ENCODE results near the gene TBC1D22A. TPM values are rescaled to one million over a fixed set of nuclear protein-coding genes. Genes with fewer than 3 reads are reported as not detected.

Gene TBC1D22A
- total RNA-seq, 1 experiment from 2014 or later: 20.9 TPM

DNA sequence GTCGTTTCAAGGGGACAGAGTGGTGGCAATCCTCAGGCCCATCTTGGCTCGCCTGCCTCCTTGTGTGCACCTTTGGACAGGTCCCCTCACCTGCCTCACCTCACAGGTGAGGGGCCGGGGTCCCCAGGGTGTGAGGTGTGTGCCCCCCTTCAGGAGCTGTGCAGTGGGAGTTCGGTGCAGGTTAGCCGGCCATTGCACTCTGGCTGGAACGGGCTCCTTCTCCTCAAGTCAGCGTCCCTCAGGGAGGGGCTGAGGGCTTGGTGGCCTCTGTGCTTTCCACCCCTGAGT, 269.1 kb downstream of the TBC1D22A start (continued):
- TF ChIP-seq CBX3 (IDR thresholded peaks at IDR 0.05; ENCODE audit: low read depth) (no peak), TCF7L2 (IDR thresholded peaks at IDR 0.05; ENCODE audit: borderline replicate concordance, extremely low read depth, insufficient read depth, insufficient read length) (no peak), CEBPB (IDR thresholded peaks at IDR 0.05; ENCODE audit: low read depth) (no peak), ZNF274 (IDR thresholded peaks at IDR 0.05; ENCODE audit: low read depth, low read length) (no peak)
- TF ChIP-seq, protein P1, sequence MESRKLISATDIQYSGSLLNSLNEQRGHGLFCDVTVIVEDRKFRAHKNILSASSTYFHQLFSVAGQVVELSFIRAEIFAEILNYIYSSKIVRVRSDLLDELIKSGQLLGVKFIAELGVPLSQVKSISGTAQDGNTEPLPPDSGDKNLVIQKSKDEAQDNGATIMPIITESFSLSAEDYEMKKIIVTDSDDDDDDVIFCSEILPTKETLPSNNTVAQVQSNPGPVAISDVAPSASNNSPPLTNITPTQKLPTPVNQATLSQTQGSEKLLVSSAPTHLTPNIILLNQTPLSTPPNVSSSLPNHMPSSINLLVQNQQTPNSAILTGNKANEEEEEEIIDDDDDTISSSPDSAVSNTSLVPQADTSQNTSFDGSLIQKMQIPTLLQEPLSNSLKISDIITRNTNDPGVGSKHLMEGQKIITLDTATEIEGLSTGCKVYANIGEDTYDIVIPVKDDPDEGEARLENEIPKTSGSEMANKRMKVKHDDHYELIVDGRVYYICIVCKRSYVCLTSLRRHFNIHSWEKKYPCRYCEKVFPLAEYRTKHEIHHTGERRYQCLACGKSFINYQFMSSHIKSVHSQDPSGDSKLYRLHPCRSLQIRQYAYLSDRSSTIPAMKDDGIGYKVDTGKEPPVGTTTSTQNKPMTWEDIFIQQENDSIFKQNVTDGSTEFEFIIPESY (IDR thresholded peaks at IDR 0.05; ENCODE audit: extremely low read depth, insufficient replicate concordance, low read length): no peak

GRCh38 chr22:47032091-47032943, 269.9 kb downstream of the TBC1D22A start:
- no peaks in the 10 kb centered on the region for H3K4me1 ChIP-seq (ENCODE audit: control insufficient read depth in 1 of 2, insufficient read depth in 2 of 2, low read length in 2 of 2)
- H3K79me2 ChIP-seq (ENCODE audit: insufficient read depth, low read length): no peaks in the 10 kb centered on the region
- H3K9ac ChIP-seq (ENCODE audit: low read length): no peak overlapping the region
- H3K36me3 ChIP-seq (ENCODE audit: control insufficient read depth in 1 of 2, insufficient read depth in 2 of 2, low read length in 2 of 2): no peaks in the 10 kb centered on the region
- no peaks in the 10 kb centered on the region for H3K9me3 ChIP-seq (ENCODE audit: control insufficient read depth in 1 of 2, insufficient read depth in 1 of 2, low read depth in 1 of 2, low read length in 2 of 2)
- ChIA-PET RAD21 (ENCODE audit: low non-redundant PET in 1 of 2, low total read pairs in 2 of 2, uncharacterized antibody in 2 of 2, unreplicated experiment in 2 of 2) (no interaction called here), CTCF (no interaction called here), POLR2A (no interaction called here)
- no peak overlapping the region for H3K4me2 ChIP-seq (ENCODE audit: low read length)
- H3K27ac ChIP-seq (ENCODE audit: low read depth, low read length): no peak overlapping the region
- H3K27me3 ChIP-seq (ENCODE audit: insufficient read depth, low read length): no peaks in the 10 kb centered on the region
- ATAC-seq: no peak
- DNase-seq (ENCODE audit: low read depth, low spot score): no peak
- H2AFZ ChIP-seq (ENCODE audit: low read depth, low read length, poor library complexity, severe bottlenecking): no peak overlapping the region
- no TSS peak for BruUV-seq (replicated peaks)
- no peak overlapping the region for H3K4me3 ChIP-seq (replicated peaks in 1 of 2; ENCODE audit: low read depth in 1 of 2, low read length in 2 of 2)
- no peaks in the 10 kb centered on the region for H4K20me1 ChIP-seq (ENCODE audit: insufficient read depth)
- intact Hi-C loops (cut with micrococcal nuclease): no loop called here
- no peaks in the 10 kb centered on the region for H3K9me2 ChIP-seq (ENCODE audit: insufficient read depth)
- TF ChIP-seq, protein P2, sequence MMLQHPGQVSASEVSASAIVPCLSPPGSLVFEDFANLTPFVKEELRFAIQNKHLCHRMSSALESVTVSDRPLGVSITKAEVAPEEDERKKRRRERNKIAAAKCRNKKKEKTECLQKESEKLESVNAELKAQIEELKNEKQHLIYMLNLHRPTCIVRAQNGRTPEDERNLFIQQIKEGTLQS (IDR thresholded peaks at IDR 0.05): no peak
- TF ChIP-seq, protein P3, sequence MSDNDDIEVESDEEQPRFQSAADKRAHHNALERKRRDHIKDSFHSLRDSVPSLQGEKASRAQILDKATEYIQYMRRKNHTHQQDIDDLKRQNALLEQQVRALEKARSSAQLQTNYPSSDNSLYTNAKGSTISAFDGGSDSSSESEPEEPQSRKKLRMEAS (IDR thresholded peaks at IDR 0.05): no peak
- TF ChIP-seq, protein P1 (IDR thresholded peaks at IDR 0.05; ENCODE audit: extremely low read depth, insufficient replicate concordance, low read length): no peak
- no peak for TF ChIP-seq SRF (IDR thresholded peaks at IDR 0.05; ENCODE audit: low read depth)
- no peak for TF ChIP-seq ZNF274 (IDR thresholded peaks at IDR 0.05; ENCODE audit: low read depth, low read length)
- no peak for TF ChIP-seq RAD21 (IDR thresholded peaks at IDR 0.05; ENCODE audit: low read depth)
